ENCODE data around the gene CASP4. TPM values are rescaled to one million over a fixed set of nuclear protein-coding genes. Genes with fewer than 3 reads are reported as not detected.
"Not testable (repeated sequence)": the region's sequence is repeated elsewhere in the genome, so short reads cannot be mapped to it uniquely, and the experiment has no call there.

The CASP4 gene
- total RNA-seq (2014; rRNA removed; shearing (Covaris generic)): 56.6 and 58.2 TPM in 2 replicates

- peak; percentile 89 for DNase-seq (ENCODE audit: low spot score)
These were observed at the start of gene CASP4 for GRCh38 chr11:104968355-104968855. Gene CASP4, minus strand, starts transcription at chr11:104968574. Its CDS starts 49 bp downstream, at chr11:104968525.

GRCh38 chr11:105007463-105007862 is 39.1 kb upstream of the CASP4 start:
- DNase-seq (ENCODE audit: low spot score): no peak

DNA sequence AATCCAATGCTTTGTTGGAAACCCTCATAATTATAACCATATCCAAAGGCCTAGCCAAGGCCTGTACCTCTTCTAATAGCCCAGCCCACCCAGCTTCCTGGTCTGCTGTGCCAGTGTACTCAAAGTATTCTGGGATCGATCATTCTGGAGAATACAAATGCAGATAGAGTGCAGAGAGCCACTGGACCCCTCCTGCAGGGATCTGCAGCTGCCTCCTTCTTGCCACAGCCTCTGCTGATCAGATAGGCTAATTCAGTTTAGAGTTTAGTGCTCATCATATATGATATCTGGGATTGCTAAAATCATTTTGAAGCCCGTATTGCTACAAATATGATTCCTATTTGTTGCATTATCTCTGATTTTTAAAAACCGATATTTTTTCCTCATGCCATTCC is 37.1 kb upstream of the CASP4 start:
- DNase-seq (ENCODE audit: low spot score): no peak

DNA sequence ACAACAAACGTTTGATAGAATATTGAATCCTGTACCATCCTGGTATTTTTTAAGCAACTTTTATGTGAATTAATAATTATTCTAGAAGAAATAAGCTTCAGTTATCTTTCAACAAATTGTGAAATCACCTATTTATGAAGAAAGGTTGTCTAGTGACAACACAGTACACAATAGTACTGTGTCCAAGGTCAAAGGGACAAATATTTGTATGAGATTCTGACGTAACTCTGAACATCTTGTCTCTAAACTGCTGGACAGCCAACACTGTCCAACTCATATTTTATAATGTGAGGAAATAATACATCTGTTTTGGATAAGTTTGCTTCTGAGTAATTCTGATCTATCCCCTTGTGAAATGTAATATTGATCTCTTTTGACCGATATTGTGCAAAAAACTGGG is 35.6 kb upstream of the CASP4 start:
- DNase-seq (ENCODE audit: low spot score): no peak

DNA sequence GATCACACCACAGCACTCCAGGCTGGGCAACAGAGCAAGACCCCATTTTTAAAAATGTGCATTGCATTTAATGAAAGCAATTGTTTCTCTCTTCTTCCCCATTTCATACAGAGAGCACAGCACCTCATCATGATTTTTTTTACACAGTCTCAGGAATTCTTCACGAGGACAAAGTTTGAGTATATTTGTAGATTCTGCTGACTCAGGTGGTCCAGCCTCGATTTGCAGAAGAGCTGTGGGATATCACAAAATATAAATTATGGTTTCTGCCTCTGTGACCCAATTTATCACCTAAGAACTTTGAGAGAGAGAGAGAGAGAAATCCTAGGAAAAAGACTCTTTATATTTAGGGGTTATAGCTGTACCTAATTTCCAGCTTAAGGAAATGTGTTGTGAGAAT is 34.8 kb upstream of the CASP4 start:
- DNase-seq (ENCODE audit: low spot score): no peak

DNA sequence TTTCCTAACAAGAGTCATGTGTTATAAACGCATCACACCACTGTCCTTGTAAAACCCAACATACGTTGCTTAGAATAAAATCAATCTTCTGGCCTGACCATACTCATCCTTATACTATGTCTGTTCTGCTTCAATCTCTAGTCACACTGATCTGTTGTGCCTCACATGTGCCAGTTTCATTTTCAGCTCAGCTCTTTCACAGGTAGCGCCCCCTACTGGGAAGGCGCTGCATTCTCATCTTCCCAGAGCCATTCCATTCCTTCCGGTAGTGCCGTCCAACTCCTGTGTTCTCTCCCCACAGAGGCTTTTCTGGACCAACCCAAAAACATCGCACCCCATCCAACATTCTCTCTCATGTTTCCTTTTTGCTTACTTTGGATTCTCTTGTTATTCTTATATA is 32.4 kb upstream of the CASP4 start:
- no peak for DNase-seq (ENCODE audit: low spot score)

GRCh38 chr11:105000167-105000566 is 31.8 kb upstream of the CASP4 start:
- peak; percentile 56 for DNase-seq (ENCODE audit: low spot score)

- DNase-seq (ENCODE audit: low spot score): peak; percentile 18
These were observed 31.3 kb upstream of the CASP4 start for GRCh38 chr11:104999721-105000120.

GRCh38 chr11:104997288-104997687 is 28.9 kb upstream of the CASP4 start:
- peak; percentile 19 for DNase-seq (ENCODE audit: low spot score)

- DNase-seq (ENCODE audit: low spot score): no peak
These were observed 26.6 kb upstream of the CASP4 start for GRCh38 chr11:104995001-104995408.

DNA sequence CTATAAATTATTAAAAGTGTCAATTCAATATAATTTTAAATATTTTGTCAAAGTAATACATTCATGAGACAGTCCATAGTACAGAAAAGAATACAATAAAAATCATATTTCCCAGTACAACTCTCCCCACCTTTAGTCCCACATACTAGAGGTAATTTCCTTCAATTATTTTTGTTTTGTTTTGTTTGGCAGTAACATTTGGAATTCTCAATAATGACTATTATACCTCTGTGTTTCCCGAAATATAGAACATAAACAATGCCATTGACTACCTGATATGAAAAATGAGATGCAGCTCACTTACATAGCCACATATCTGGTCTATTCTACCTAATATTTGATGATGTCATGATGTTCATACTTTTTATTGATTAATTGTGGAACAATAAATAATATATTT is 24.4 kb upstream of the CASP4 start:
- DNase-seq (ENCODE audit: low spot score): no peak

DNA sequence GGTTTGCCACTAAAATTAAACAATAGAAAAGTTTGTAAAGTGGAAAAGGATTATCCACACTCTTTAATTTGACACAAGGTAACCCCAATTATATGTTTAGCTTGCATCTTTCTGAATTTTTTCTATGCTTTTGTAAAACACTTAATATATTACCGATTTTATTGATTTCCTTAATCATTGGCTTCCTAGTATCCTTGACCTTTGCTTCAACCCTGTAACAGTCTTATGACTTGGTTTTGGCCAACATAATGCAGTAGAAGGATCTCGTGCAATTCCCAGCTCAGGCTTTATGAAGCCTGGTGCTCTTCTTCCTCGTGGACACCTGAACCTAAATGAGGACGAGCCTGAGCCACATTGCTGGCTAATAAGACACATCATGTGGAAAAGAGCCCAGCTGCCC is 23.6 kb upstream of the CASP4 start:
- DNase-seq (ENCODE audit: low spot score): no peak

GRCh38 chr11:104984808-104985207 is 16.4 kb upstream of the CASP4 start:
- no peak for DNase-seq (ENCODE audit: low spot score)

DNA sequence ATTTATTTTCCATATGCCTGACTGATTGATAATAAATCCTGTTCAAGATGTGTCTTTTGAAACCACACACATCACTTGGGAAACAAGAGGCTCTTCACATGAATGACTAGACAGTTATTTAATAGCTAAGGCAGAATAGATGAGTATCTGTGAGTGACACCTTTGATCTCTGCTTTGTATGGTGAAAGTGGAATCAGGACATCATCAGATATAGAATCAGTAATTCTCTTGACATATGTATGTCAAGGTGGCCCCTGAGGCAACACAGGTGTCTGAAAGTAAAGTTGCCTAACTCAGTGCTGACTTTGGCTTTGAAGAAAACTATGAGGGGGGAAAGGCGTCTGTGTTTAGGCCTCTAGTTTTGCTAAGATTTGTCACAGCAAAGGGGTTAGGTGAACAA is 11.5 kb upstream of the CASP4 start:
- no peak for DNase-seq (ENCODE audit: low spot score)

DNA sequence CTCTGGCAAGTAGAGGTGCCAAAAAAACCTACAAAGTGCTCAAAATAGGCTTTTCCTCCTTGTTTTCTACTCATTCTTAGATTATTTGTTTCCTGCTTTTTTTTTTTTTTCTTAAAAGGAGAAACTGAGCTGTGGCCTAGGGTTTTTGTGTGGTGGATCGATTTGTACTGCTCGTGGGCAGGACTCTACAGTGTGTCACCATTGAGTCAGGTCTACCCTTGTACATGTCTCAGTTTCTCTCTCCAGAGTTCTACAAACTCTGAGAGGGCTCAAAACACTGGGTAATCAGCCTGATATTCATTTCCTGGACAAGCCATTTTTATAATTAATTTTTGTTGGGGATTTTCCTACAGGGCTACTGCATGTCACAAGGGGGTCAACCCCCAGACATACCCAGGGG is 5.2 kb upstream of the CASP4 start:
- no peak for DNase-seq (ENCODE audit: low spot score)

- not testable (repeated sequence) for DNase-seq (ENCODE audit: low spot score)
These were observed 4.5 kb upstream of the CASP4 start for GRCh38 chr11:104972924-104973323.

DNA sequence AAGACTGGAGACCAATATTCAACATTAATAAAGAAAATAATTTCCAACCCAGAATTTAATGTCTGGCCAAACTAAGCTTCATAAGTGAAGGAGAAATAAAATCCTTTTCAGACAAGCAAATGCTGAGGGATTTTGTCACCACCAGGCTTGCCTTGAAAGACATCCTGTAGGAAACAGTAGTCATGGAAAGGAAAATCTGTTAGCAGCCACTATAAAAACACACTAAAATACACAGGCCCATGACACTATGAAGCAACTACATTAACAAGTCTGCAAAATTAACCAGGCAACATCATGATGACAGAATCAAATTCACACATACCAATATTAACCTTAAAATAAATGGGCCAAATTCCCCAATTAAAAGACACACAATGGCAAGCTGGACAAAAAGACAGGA is 2.4 kb upstream of the CASP4 start:
- no peak for DNase-seq (ENCODE audit: low spot score)

DNA sequence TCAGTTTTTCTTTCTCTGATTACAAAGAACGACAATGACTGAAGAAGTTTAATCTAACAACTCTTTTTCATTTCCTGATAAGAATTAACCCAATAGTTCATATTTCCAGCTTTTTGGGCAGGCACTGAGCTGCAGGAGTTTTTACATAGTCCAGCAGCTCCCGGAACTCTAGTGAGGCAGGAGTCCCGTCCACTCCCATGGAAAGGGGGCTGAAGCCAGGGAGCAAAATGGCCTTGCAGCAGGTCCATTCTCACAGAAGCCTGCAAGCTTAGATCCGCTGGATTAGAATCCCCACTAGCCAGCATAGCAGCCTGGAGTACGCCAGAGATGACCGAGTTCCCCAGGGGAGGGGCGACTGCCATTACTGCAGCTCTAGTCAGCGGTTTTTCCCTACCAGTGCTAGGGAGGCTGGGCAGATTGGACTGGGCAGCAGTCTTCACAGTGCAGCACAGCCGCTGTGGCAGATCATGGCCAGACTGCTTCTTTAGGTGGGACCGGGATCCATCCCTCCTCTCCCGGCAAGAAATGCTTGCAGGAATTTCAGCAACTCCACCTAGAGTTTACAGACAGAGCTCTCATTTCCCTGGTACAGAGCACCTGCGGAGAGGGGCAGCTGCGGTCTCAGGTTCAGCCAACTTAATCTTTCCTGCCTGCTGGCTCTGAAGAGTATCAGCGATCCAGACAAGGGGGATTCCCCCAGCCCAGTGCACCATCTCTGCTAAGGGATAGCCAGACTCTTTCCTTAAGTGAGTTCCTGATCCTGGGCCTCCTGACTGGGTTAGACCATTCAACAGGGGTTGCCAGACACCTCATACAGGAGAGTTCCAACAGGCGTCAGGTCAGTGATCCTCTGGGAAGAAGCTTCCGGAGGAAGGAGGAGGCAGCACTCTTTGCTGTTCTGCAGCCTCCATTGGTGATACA is 742 bp upstream of the CASP4 start:
- DNase-seq (ENCODE audit: low spot score): no peak

- peak; percentile 69 for DNase-seq (ENCODE audit: low spot score)
These were observed 630 bp downstream of the CASP4 start for GRCh38 chr11:104967534-104968354.

DNA sequence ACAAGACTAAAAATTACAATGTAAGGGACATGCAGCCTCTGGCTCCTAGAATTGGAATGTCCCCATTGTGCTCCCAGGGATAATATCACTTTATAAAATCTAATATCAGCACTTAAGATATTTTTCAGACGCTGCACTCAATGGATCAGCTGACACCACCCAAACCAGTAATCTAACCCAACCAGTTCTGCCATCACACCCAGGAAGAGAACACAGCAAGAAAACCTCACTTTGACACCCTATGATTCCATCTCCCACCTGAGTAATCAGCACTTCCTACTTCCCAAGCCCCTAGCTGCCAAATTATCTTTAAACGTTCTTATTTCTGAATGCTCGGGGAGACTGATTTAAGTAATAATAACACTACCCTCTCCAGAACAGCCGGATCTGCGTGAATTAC is 2.6 kb downstream of the CASP4 start:
- DNase-seq (ENCODE audit: low spot score): peak; percentile 74

- no peak for DNase-seq (ENCODE audit: low spot score)
These were observed 4.1 kb downstream of the CASP4 start for GRCh38 chr11:104964247-104964646.

DNA sequence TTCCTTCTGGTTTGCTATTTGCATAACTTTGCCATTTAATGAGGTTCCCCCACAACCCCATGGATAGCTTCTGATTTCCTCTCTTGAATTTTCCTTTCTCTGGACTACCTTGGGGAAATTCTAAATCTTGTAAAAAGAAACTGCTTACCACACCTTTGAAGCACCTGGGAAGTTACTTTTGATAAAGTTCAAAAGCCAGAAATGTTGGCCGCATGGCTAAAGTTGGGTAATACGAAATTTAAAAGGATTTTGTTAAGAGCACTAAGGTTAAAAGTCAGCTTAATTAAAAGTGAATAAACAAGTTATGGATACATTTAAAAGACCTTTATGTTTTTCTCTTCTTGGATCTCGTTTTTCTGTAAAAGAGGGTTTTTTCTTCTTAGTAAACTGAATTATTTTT is 5.5 kb downstream of the CASP4 start:
- DNase-seq (ENCODE audit: low spot score): no peak
